T-cell (primary cell): ENCODE results near the gene NAPSA. TPM values are rescaled to one million over a fixed set of nuclear protein-coding genes. Genes with fewer than 3 reads are reported as not detected.

Experiments used
- ATAC-seq, 4 experiments: fragments of 200-7000 bp in 3 of 4; fragments of 150-1000 bp in 1 of 4; cut with Tn5 transposase; replicated peaks in 1 of 4; 1 replicate in 3 of 4; 2 replicates in 1 of 4; pipeline ENCODE4 v1.10.0; 2021; ENCODE audit warnings: moderate library complexity in 3 of 4, mild to moderate bottlenecking in 2 of 4, moderate number of reproducible peaks in 1 of 4
- CTCF ChIA-PET, 2 donors: fragments of 300-600 bp; sonication (Branson Sonifier 250); formaldehyde crosslinking; loops; one replicate each; lab custom pipeline; 2022; ENCODE audit warnings: antibody characterized with exemption in 2 of 2; lab: Charles Lee
- POLR2A ChIA-PET, 2 donors: fragments of 300-600 bp; sonication (Branson Sonifier 250); formaldehyde crosslinking; loops; one replicate each; lab custom pipeline; 2022; ENCODE audit warnings: antibody characterized with exemption in 2 of 2; lab: Charles Lee
- DNase-seq, 35 experiments: peaks; one replicate each; pipeline versions ENCODE4 v3.0.0 to v3.0.0-alpha.2; 2013 to 2023
- H3K27ac ChIP-seq: one replicate; pipeline ENCODE4 v1.5.1; 2013; ENCODE audit warnings: low read length
- H3K27me3 ChIP-seq, 2 experiments: replicated peaks in 1 of 2; 1 replicate in 1 of 2; 2 replicates in 1 of 2; pipeline versions ENCODE4 v1.6.1 to v1.7.0; 2013; ENCODE audit warnings: low read length in 1 of 2, mixed read lengths in 1 of 2; ENCODE audit not compliant: control insufficient read depth in 2 of 2, insufficient read depth in 2 of 2; ENCODE audit errors: extremely low read depth in 1 of 2
- H3K36me3 ChIP-seq, 2 donors: 1 replicate in 1 of 2; 2 replicates in 1 of 2; pipeline versions ENCODE4 v1.6.1 to v1.7.0; 2013; ENCODE audit warnings: low read length in 1 of 2; ENCODE audit not compliant: control insufficient read depth in 2 of 2, insufficient read depth in 1 of 2; ENCODE audit errors: extremely low read depth in 1 of 2
- H3K4me1 ChIP-seq, 2 experiments: 1 replicate in 1 of 2; 2 replicates in 1 of 2; pipeline versions ENCODE4 v1.6.1 to v1.7.0; 2013; ENCODE audit warnings: low read length in 2 of 2, mixed read lengths in 1 of 2; ENCODE audit not compliant: insufficient read depth in 2 of 2, control insufficient read depth in 1 of 2; ENCODE audit errors: extremely low read depth in 1 of 2
- H3K4me3 ChIP-seq, 2 donors: 1 replicate in 1 of 2; 2 replicates in 1 of 2; pipeline versions ENCODE4 v1.5.1 to v1.7.0; 2013; ENCODE audit warnings: mild to moderate bottlenecking in 2 of 2, low read length in 1 of 2, moderate library complexity in 1 of 2; ENCODE audit not compliant: control insufficient read depth in 1 of 2; ENCODE audit errors: extremely low read depth in 1 of 2
- H3K9me3 ChIP-seq: 2 replicates; pipeline ENCODE4 v1.7.0; 2013
- H3K27ac Mint-ChIP-seq, 2 donors: one replicate each; pipeline ENCODE4 v1.8.0; 2020 to 2021; ENCODE audit warnings: mild to moderate bottlenecking in 2 of 2, mixed read lengths in 2 of 2
- H3K27me3 Mint-ChIP-seq, 2 donors: one replicate each; pipeline ENCODE4 v1.8.0; 2021 to 2022; ENCODE audit warnings: mixed read lengths in 2 of 2
- H3K36me3 Mint-ChIP-seq: one replicate; pipeline ENCODE4 v1.8.0; 2021; ENCODE audit warnings: mixed read lengths
- H3K4me1 Mint-ChIP-seq, 3 donors: one replicate each; pipeline ENCODE4 v1.8.0; 2020 to 2022; ENCODE audit warnings: mixed read lengths in 3 of 3, mild to moderate bottlenecking in 1 of 3
- H3K4me3 Mint-ChIP-seq, 3 donors: one replicate each; pipeline ENCODE4 v1.8.0; 2020 to 2022; ENCODE audit warnings: mild to moderate bottlenecking in 3 of 3, mixed read lengths in 3 of 3, moderate library complexity in 3 of 3
- H3K9me3 Mint-ChIP-seq, 3 donors: one replicate each; pipeline ENCODE4 v1.8.0; 2020 to 2022; ENCODE audit warnings: mixed read lengths in 3 of 3
- WGBS: methylation state at CpG from one replicate; pipeline ENCODE4 v1.1.5; 2013; ENCODE audit warnings: missing lambda C conversion rate; ENCODE audit not compliant: insufficient coverage; 5-methylcytosine and 5-hydroxymethylcytosine counted together
- total RNA-seq, 35 experiments: library from RNA in 6 of 35; stranded (reverse) in 6 of 35; fragments of 120-200 nt in 1 of 35; gene quantifications; one replicate each; pipeline versions ENCODE4 v1.2.1 to v1.2.4 and lab custom pipeline; 2013 to 2026

Gene NAPSA
- total RNA-seq, 5 donors from 2014 or later (not counting 1 experiment from before 2014, with no cell fraction given), result 2.6 to 7.1 (median 3.0) TPM

GRCh38 chr19:50311723-50312635, 53.5 kb downstream of the NAPSA start:
- ATAC-seq (no peak), DNase-seq (no peak)
- no peak overlapping the region for H3K4me3 Mint-ChIP-seq
- Histone ChIP-seq H3K4me3 (no peak overlapping the region), H3K36me3 (no peaks in the 10 kb centered on the region), H3K4me1 (peaks cover 0 to 16% of the 10 kb centered on the region in 2 experiments), H3K9me3 (no peaks in the 10 kb centered on the region), H3K27me3 (peaks cover 15 to 84% of the 10 kb centered on the region in 2 experiments), H3K27ac (no peak overlapping the region)
- peaks cover 68% of the 10 kb centered on the region in 2 donors for H3K27me3 Mint-ChIP-seq
- H3K4me1 Mint-ChIP-seq, result peaks cover 13 to 22% (median 14%) of the 10 kb centered on the region in 3 donors
- no peak overlapping the region for H3K27ac Mint-ChIP-seq
- no peaks in the 10 kb centered on the region for H3K36me3 Mint-ChIP-seq
- no peaks in the 10 kb centered on the region for H3K9me3 Mint-ChIP-seq
- CTCF ChIA-PET, result no interaction called here
- WGBS, result 8% methylated on average over 8 of the region's 42 CpGs
- POLR2A ChIA-PET, result no interaction called here

GRCh38 chr19:50310759-50311465, 54.5 kb downstream of the NAPSA start:
- no peak overlapping the region for H3K27ac Mint-ChIP-seq
- 60% methylated on average over 3 of the region's 10 CpGs for WGBS
- CTCF ChIA-PET, result interaction anchor here in 1 of 2 donors (0.5 kb wide), 1 partner anchor 414 kb away, joined by 4 read pairs; no protein-coding TSS in a partner anchor
- Histone ChIP-seq H3K27me3 (peaks cover 15 to 77% of the 10 kb centered on the region in 2 experiments), H3K9me3 (no peaks in the 10 kb centered on the region), H3K27ac (no peak overlapping the region), H3K4me1 (peaks cover 0 to 13% of the 10 kb centered on the region in 2 experiments), H3K4me3 (no peak overlapping the region), H3K36me3 (no peaks in the 10 kb centered on the region)
- H3K9me3 Mint-ChIP-seq, result no peaks in the 10 kb centered on the region
- POLR2A ChIA-PET, result no interaction called here
- H3K4me1 Mint-ChIP-seq, result peaks cover 12 to 20% (median 13%) of the 10 kb centered on the region in 3 donors
- no peak overlapping the region for H3K4me3 Mint-ChIP-seq
- peaks cover 65 to 69% of the 10 kb centered on the region in 2 donors for H3K27me3 Mint-ChIP-seq
- no peak for DNase-seq
- no peak for ATAC-seq
- H3K36me3 Mint-ChIP-seq, result no peaks in the 10 kb centered on the region

- POLR2A ChIA-PET, result no interaction called here
- CTCF ChIA-PET, result no interaction called here
- Histone ChIP-seq H3K27me3 (peaks cover 12 to 77% of the 10 kb centered on the region in 2 experiments), H3K9me3 (no peaks in the 10 kb centered on the region), H3K27ac (no peak overlapping the region), H3K4me3 (no peak overlapping the region), H3K36me3 (no peaks in the 10 kb centered on the region), H3K4me1 (peaks cover 0 to 5% of the 10 kb centered on the region in 2 experiments)
- 70% methylated on average over 10 of the region's 16 CpGs for WGBS
- H3K36me3 Mint-ChIP-seq, result no peaks in the 10 kb centered on the region
- H3K9me3 Mint-ChIP-seq, result no peaks in the 10 kb centered on the region
- DNase-seq (no peak), ATAC-seq (no peak)
- H3K4me1 Mint-ChIP-seq, result peaks cover 5 to 12% (median 7%) of the 10 kb centered on the region in 3 donors
- H3K4me3 Mint-ChIP-seq, result no peak overlapping the region
- no peak overlapping the region for H3K27ac Mint-ChIP-seq
- H3K27me3 Mint-ChIP-seq, result peaks cover 65 to 72% of the 10 kb centered on the region in 2 donors
Measured at GRCh38 chr19:50309396-50310125, 55.9 kb downstream of the NAPSA start.

DNA sequence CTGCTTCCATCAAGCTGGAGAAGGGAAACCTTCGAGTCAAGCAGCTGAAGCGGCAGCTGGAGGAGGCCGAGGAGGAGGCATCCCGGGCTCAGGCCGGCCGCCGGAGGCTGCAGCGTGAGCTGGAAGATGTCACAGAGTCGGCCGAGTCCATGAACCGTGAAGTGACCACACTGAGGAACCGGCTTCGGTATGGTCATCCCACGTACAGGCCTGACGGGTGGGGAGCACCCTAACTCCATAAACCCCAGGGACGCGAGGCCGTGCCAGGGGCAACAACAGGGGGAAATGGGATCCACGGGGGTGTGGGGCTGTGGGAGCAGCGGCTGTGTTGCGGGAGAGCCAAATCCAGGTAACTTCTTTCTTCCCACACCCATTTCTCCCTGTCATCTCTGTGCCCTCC, 56.4 kb downstream of the NAPSA start:
- H3K9me3 Mint-ChIP-seq, result peaks cover 0 to 1% (median 0%) of the 10 kb centered on the region in 3 donors
- H3K27me3 ChIP-seq, result peaks cover 11 to 74% of the 10 kb centered on the region in 2 experiments
- ChIA-PET CTCF (no interaction called here), POLR2A (no interaction called here)
- H3K27me3 Mint-ChIP-seq, result peaks cover 61 to 73% of the 10 kb centered on the region in 2 donors
- no peak overlapping the region for H3K27ac Mint-ChIP-seq
- DNase-seq, result no peak
- no peaks in the 10 kb centered on the region for H3K36me3 ChIP-seq
- H3K27ac ChIP-seq, result no peak overlapping the region
- peaks cover 0 to 4% of the 10 kb centered on the region in 2 experiments for H3K4me1 ChIP-seq
- peaks cover 4 to 11% (median 7%) of the 10 kb centered on the region in 3 donors for H3K4me1 Mint-ChIP-seq
- no peaks in the 10 kb centered on the region for H3K36me3 Mint-ChIP-seq
- no peak for ATAC-seq
- no peak overlapping the region for H3K4me3 Mint-ChIP-seq
- H3K9me3 ChIP-seq, result no peaks in the 10 kb centered on the region
- no peak overlapping the region for H3K4me3 ChIP-seq
- 80% methylated on average over 14 of the region's 21 CpGs for WGBS

Other genes with a start within 250 kb of the NAPSA start
- not detected for gene IZUMO2, start 202.4 kb downstream of the NAPSA start, total RNA-seq
- gene MYH14, start 162.0 kb downstream of the NAPSA start, total RNA-seq, result under 1 TPM in 3 of 5 donors, not detected in 2; 0.23 to 0.79 (median 0.70) TPM
- gene KCNC3, start 36.3 kb downstream of the NAPSA start, total RNA-seq, result 1 to 10 TPM in 4 of 5 donors, under 1 TPM in 1; 0.75 to 4.3 (median 1.5) TPM
- 100 to 1,000 TPM; 109 to 236 (median 117) TPM for gene NR1H2, start 10.8 kb upstream of the NAPSA start, total RNA-seq
- gene POLD1, start 18.7 kb upstream of the NAPSA start, total RNA-seq, result 10 to 100 TPM; 32.9 to 67.1 (median 54.0) TPM
- 1 to 10 TPM in 4 of 5 donors, under 1 TPM in 1; 0.72 to 9.7 (median 4.1) TPM for gene SPIB, start 53.3 kb upstream of the NAPSA start, total RNA-seq
- gene MYBPC2, start 67.3 kb upstream of the NAPSA start, total RNA-seq, result under 1 TPM in 2 of 5 donors, not detected in 3; 0.28 to 0.38 TPM
- gene EMC10, start 110.9 kb upstream of the NAPSA start, total RNA-seq, result 10 to 100 TPM; 83.7 to 98.1 (median 89.7) TPM
- gene GARIN5A, start 111.2 kb upstream of the NAPSA start, total RNA-seq, result 1 to 10 TPM in 1 of 5 donors, under 1 TPM in 3, not detected in 1; 0.60 to 1.2 (median 0.67) TPM
- 10 to 100 TPM; 15.4 to 45.7 (median 40.6) TPM for gene JOSD2, start 145.6 kb upstream of the NAPSA start, total RNA-seq
- gene ASPDH, start 148.3 kb upstream of the NAPSA start, total RNA-seq, result not detected
- gene LRRC4B, start 202.8 kb upstream of the NAPSA start, total RNA-seq, result not detected